Activated naive CD4-positive, alpha-beta T cell treated with anti-CD3 and anti-CD28 coated beads for 36 hours (primary cell): ENCODE data around the gene CFAP20. TPM values are rescaled to one million over a fixed set of nuclear protein-coding genes. Genes with fewer than 3 reads are reported as not detected.

ENCODE experiments used
- CTCF ChIA-PET: fragments of 350-600 bp; sonication (Branson Sonifier 250); formaldehyde crosslinking; loops from one replicate; lab custom pipeline; 2021; ENCODE audit warnings: antibody characterized with exemption; lab: Charles Lee
- DNase-seq: peaks from one replicate; pipeline ENCODE4 v3.0.0-alpha.2; 2020
- H3K27ac Mint-ChIP-seq: one replicate; pipeline ENCODE4 v1.8.0; 2021; ENCODE audit warnings: mild to moderate bottlenecking, mixed read lengths
- H3K27me3 Mint-ChIP-seq: one replicate; pipeline ENCODE4 v1.8.0; 2021; ENCODE audit warnings: low read depth, mixed read lengths
- H3K36me3 Mint-ChIP-seq: one replicate; pipeline ENCODE4 v1.8.0; 2021; ENCODE audit warnings: low read depth, mixed read lengths
- H3K4me1 Mint-ChIP-seq: one replicate; pipeline ENCODE4 v1.8.0; 2021; ENCODE audit warnings: low read depth, mixed read lengths
- H3K4me3 Mint-ChIP-seq: one replicate; pipeline ENCODE4 v1.8.0; 2021; ENCODE audit warnings: mild to moderate bottlenecking, moderate library complexity, mixed read lengths
- H3K9me3 Mint-ChIP-seq: one replicate; pipeline ENCODE4 v1.8.0; 2021; ENCODE audit warnings: mixed read lengths
- intact Hi-C: fragments of 100-400 bp; cut with micrococcal nuclease; formaldehyde crosslinking; loops from one replicate; pipeline ENCODE4 v1.15.1; 2023
- total RNA-seq, 2 experiments: library from RNA; stranded (reverse); gene quantifications; one replicate each; pipeline ENCODE4 v1.2.3, GENCODE V29; 2021

CFAP20 gene
- total RNA-seq, 2 experiments from 2014 or later = 31.2 to 31.4 TPM

- intact Hi-C loops = no loop called here
- Mint-ChIP-seq H3K36me3 (no peaks in the 10 kb centered on the region), H3K27me3 (no peaks in the 10 kb centered on the region), H3K4me1 (no peaks in the 10 kb centered on the region), H3K27ac (no peak overlapping the region), H3K9me3 (no peaks in the 10 kb centered on the region), H3K4me3 (no peak overlapping the region)
- no peak for DNase-seq
- CTCF ChIA-PET = interaction anchor here (0.6 kb wide), 1 partner anchor 50 kb away, joined by 3 read pairs; no protein-coding TSS in a partner anchor
Measured at GRCh38 chr16:58148526-58148925, 19.3 kb upstream of the CFAP20 start.

GRCh38 chr16:58148099-58148498, 18.9 kb upstream of the CFAP20 start:
- Mint-ChIP-seq H3K27me3 (no peaks in the 10 kb centered on the region), H3K4me1 (no peaks in the 10 kb centered on the region), H3K27ac (no peak overlapping the region), H3K4me3 (no peak overlapping the region), H3K9me3 (no peaks in the 10 kb centered on the region), H3K36me3 (no peaks in the 10 kb centered on the region)
- intact Hi-C loops = no loop called here
- CTCF ChIA-PET = interaction anchor here (0.6 kb wide), 1 partner anchor 49 kb away, joined by 3 read pairs; no protein-coding TSS in a partner anchor
- no peak for DNase-seq

- no peak overlapping the region for H3K4me3 Mint-ChIP-seq
- H3K27ac Mint-ChIP-seq = no peak overlapping the region
- intact Hi-C loops = no loop called here
- H3K9me3 Mint-ChIP-seq = peaks cover 14% of the 10 kb centered on the region
- H3K4me1 Mint-ChIP-seq = no peaks in the 10 kb centered on the region
- H3K36me3 Mint-ChIP-seq = peaks cover 25% of the 10 kb centered on the region
- CTCF ChIA-PET = no interaction called here
- no peaks in the 10 kb centered on the region for H3K27me3 Mint-ChIP-seq
- DNase-seq = no peak
Measured at GRCh38 chr16:58138852-58139251, 9.7 kb upstream of the CFAP20 start.

DNA sequence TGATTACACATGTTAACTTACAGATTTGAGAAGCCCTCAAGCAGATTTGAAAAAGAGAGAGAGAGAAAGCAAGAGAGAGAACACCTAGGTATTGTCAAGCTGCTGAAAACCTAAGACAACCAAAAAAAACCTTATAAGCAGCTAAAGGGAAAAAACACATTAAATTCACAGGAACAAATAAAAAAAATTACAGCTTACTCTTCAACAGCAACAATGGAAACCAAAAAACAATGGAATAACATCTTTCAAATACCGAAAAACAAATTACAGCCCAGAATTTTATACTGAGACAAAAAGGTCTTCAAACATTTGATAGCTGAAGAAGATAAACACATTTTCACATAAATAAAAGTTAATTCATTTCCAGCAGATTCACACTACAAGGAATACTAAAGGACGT, 8.4 kb upstream of the CFAP20 start:
- intact Hi-C loops = no loop called here
- H3K4me1 Mint-ChIP-seq = no peaks in the 10 kb centered on the region
- no peak overlapping the region for H3K4me3 Mint-ChIP-seq
- no peak overlapping the region for H3K27ac Mint-ChIP-seq
- DNase-seq = no peak
- peaks cover 25% of the 10 kb centered on the region for H3K36me3 Mint-ChIP-seq
- CTCF ChIA-PET = interaction anchor here (0.6 to 1.2 kb wide), 4 partner anchors 12 to 678 kb away, joined by 3 to 4 read pairs (median 4); no protein-coding TSS in a partner anchor
- no peaks in the 10 kb centered on the region for H3K27me3 Mint-ChIP-seq
- peaks cover 14% of the 10 kb centered on the region for H3K9me3 Mint-ChIP-seq

DNA sequence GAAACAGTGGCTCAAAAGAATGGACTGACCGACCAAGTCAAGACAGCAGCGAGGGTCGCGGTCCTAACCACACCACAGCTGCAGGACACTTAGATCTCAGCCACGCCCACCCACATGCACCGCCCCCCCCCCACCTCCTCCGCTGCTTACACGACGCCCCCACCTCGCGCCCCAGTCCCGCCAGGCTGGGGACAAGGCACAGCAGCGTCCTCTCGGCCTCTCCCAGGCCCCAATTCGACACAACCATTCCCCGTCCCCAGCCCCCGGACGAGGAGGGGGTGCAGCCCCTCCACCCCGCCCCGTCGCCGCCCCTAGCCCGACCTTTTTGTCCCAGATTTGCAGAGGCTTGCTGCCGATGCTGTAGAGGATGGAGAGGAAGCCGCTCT, 477 bp downstream of the CFAP20 start:
- peaks cover 45% of the 10 kb centered on the region for H3K4me1 Mint-ChIP-seq
- no peaks in the 10 kb centered on the region for H3K27me3 Mint-ChIP-seq
- DNase-seq = no peak
- H3K9me3 Mint-ChIP-seq = no peaks in the 10 kb centered on the region
- H3K4me3 Mint-ChIP-seq = peak overlapping the region; percentile 96
- CTCF ChIA-PET = interaction anchor here (0.6 to 1.9 kb wide), 6 partner anchors 8 to 56 kb away, joined by 3 to 6 read pairs (median 4); no protein-coding TSS in a partner anchor
- peak overlapping the region; percentile 91 for H3K27ac Mint-ChIP-seq
- no peaks in the 10 kb centered on the region for H3K36me3 Mint-ChIP-seq
- intact Hi-C loops = loop anchor here (1.0 to 10.0 kb wide), 18 partner anchors 49 to 828 kb away; partner anchors contain the start of genes CCDC102A, CIAPIN1, CNOT1 and COQ9

GRCh38 chr16:58128181-58128631, 975 bp downstream of the CFAP20 start:
- Mint-ChIP-seq H3K27ac (peak overlapping the region; percentile 91), H3K27me3 (no peaks in the 10 kb centered on the region), H3K9me3 (no peaks in the 10 kb centered on the region), H3K4me3 (peak overlapping the region; percentile 96), H3K4me1 (peaks cover 46% of the 10 kb centered on the region), H3K36me3 (no peaks in the 10 kb centered on the region)
- CTCF ChIA-PET = interaction anchor here (0.8 to 1.9 kb wide), 9 partner anchors 9 to 121 kb away, joined by 3 to 7 read pairs (median 4); a partner anchor contains a TSS
- no peak for DNase-seq
- intact Hi-C loops = loop anchor here (2.0 to 10.0 kb wide), 7 partner anchors 109 to 681 kb away; partner anchors contain the start of genes CCDC102A, CIAPIN1, COQ9 and SETD6

DNA sequence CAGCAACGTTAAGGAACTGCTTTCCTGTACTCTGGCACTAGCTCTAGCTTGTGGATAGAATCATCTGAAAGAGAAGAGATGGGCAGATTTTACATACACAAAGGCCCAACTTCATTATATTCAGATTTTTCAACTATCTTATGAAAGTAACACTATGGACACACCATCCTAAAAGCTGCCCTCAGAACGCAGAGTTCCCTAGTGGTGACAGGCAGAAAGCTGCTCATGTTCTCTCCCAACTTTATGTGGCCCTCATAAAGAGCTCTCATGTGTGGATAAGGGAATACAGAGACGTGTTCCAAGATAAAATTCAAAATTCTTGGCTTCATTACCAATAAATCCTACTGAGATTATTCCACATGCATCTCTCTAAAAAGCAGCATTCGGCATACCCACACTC, 1.5 kb downstream of the CFAP20 start:
- intact Hi-C loops = loop anchor here (2.0 to 10.0 kb wide), 7 partner anchors 110 to 680 kb away; partner anchors contain the start of genes CCDC102A, CIAPIN1, COQ9 and SETD6
- no peak overlapping the region for H3K27ac Mint-ChIP-seq
- H3K27me3 Mint-ChIP-seq = no peaks in the 10 kb centered on the region
- no peaks in the 10 kb centered on the region for H3K9me3 Mint-ChIP-seq
- H3K36me3 Mint-ChIP-seq = no peaks in the 10 kb centered on the region
- CTCF ChIA-PET = interaction anchor here (0.6 to 1.5 kb wide), 9 partner anchors 9 to 122 kb away, joined by 3 to 7 read pairs (median 4); a partner anchor contains a TSS
- DNase-seq = no peak
- H3K4me1 Mint-ChIP-seq = peaks cover 50% of the 10 kb centered on the region
- H3K4me3 Mint-ChIP-seq = peak overlapping the region; percentile 96

GRCh38 chr16:58127033-58127556, 2.1 kb downstream of the CFAP20 start:
- no peak overlapping the region for H3K27ac Mint-ChIP-seq
- peaks cover 53% of the 10 kb centered on the region for H3K4me1 Mint-ChIP-seq
- peak; percentile 31 for DNase-seq
- intact Hi-C loops = loop anchor here (5.0 to 10.0 kb wide), 6 partner anchors 110 to 680 kb away; partner anchors contain the start of genes CCDC102A, CIAPIN1, COQ9 and SETD6
- H3K9me3 Mint-ChIP-seq = no peaks in the 10 kb centered on the region
- no peaks in the 10 kb centered on the region for H3K27me3 Mint-ChIP-seq
- CTCF ChIA-PET = interaction anchor here (0.7 to 2.1 kb wide), 9 partner anchors 8 to 123 kb away, joined by 3 to 7 read pairs (median 4); a partner anchor contains a TSS
- peak overlapping the region; percentile 96 for H3K4me3 Mint-ChIP-seq
- H3K36me3 Mint-ChIP-seq = no peaks in the 10 kb centered on the region

- no peaks in the 10 kb centered on the region for H3K36me3 Mint-ChIP-seq
- H3K27me3 Mint-ChIP-seq = no peaks in the 10 kb centered on the region
- H3K4me3 Mint-ChIP-seq = peak overlapping the region; percentile 96
- H3K4me1 Mint-ChIP-seq = peaks cover 59% of the 10 kb centered on the region
- H3K9me3 Mint-ChIP-seq = no peaks in the 10 kb centered on the region
- no peak overlapping the region for H3K27ac Mint-ChIP-seq
- intact Hi-C loops = loop anchor here (5.0 to 10.0 kb wide), 6 partner anchors 111 to 679 kb away; partner anchors contain the start of genes CCDC102A, CIAPIN1, COQ9 and SETD6
- CTCF ChIA-PET = interaction anchor here (0.7 to 2.1 kb wide), 6 partner anchors 8 to 70 kb away, joined by 3 to 7 read pairs (median 4); no protein-coding TSS in a partner anchor
- no peak for DNase-seq
Measured at GRCh38 chr16:58126451-58126961, 2.7 kb downstream of the CFAP20 start.

GRCh38 chr16:58125781-58126335, 3.3 kb downstream of the CFAP20 start:
- H3K36me3 Mint-ChIP-seq = no peaks in the 10 kb centered on the region
- H3K27me3 Mint-ChIP-seq = no peaks in the 10 kb centered on the region
- intact Hi-C loops = loop anchor here (5.0 to 10.0 kb wide), 6 partner anchors 111 to 679 kb away; partner anchors contain the start of genes CCDC102A, CIAPIN1, COQ9 and SETD6
- H3K4me1 Mint-ChIP-seq = peaks cover 60% of the 10 kb centered on the region
- DNase-seq = no peak
- H3K4me3 Mint-ChIP-seq = no peak overlapping the region
- H3K27ac Mint-ChIP-seq = no peak overlapping the region
- no peaks in the 10 kb centered on the region for H3K9me3 Mint-ChIP-seq
- CTCF ChIA-PET = interaction anchor here (0.6 to 2.1 kb wide), 6 partner anchors 9 to 73 kb away, joined by 3 to 7 read pairs (median 4); no protein-coding TSS in a partner anchor

DNA sequence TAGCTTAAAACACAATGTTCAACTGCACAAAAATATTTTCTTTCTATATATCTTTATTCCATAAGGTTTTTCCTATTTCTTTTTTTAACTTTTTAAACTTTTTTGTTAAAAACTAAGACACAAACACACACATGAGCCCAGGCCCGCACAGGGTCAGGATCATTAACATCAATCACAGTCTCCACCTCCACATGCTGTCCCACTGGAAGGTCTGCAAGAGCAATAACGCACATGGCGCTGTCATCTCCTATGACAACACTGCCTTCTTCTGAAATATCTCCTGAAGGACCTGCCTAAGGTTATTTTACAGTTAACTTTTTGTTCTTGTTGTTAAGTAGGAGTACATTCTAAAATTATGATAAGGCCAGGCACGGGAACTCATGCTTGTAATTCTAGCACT, 4.1 kb downstream of the CFAP20 start:
- CTCF ChIA-PET = interaction anchor here (0.6 to 2.1 kb wide), 4 partner anchors 8 to 72 kb away, joined by 3 to 7 read pairs (median 4); no protein-coding TSS in a partner anchor
- H3K27me3 Mint-ChIP-seq = no peaks in the 10 kb centered on the region
- no peak overlapping the region for H3K27ac Mint-ChIP-seq
- H3K4me3 Mint-ChIP-seq = no peak overlapping the region
- no peaks in the 10 kb centered on the region for H3K36me3 Mint-ChIP-seq
- intact Hi-C loops = loop anchor here (5.0 to 10.0 kb wide), 6 partner anchors 112 to 678 kb away; partner anchors contain the start of genes CCDC102A, CIAPIN1, COQ9 and SETD6
- no peak for DNase-seq
- H3K4me1 Mint-ChIP-seq = peaks cover 66% of the 10 kb centered on the region
- no peaks in the 10 kb centered on the region for H3K9me3 Mint-ChIP-seq

- CTCF ChIA-PET = interaction anchor here (1.2 kb wide), 1 partner anchor 25 kb away, joined by 3 read pairs; no protein-coding TSS in a partner anchor
- no peaks in the 10 kb centered on the region for H3K27me3 Mint-ChIP-seq
- H3K27ac Mint-ChIP-seq = no peak overlapping the region
- intact Hi-C loops = loop anchor here (10.0 kb wide), 1 partner anchor 590 kb away; the partner anchor contains the start of gene CCDC102A
- H3K4me3 Mint-ChIP-seq = no peak overlapping the region
- peaks cover 66% of the 10 kb centered on the region for H3K4me1 Mint-ChIP-seq
- DNase-seq = no peak
- H3K36me3 Mint-ChIP-seq = no peaks in the 10 kb centered on the region
- no peaks in the 10 kb centered on the region for H3K9me3 Mint-ChIP-seq
Measured at GRCh38 chr16:58124601-58124915, 4.6 kb downstream of the CFAP20 start.
